T-helper 1 cell (primary cell): ENCODE measurements around the gene SCN8A.
"Not testable (repeated sequence)": the region's sequence is repeated elsewhere in the genome, so short reads cannot be mapped to it uniquely, and the experiment has no call there.

Experiments
- DNase-seq, 5 donors: peaks; one replicate each; pipeline ENCODE4 v3.0.0-alpha.2; 2012 to 2020
- total RNA-seq, 4 donors: gene quantifications; one replicate each; lab custom pipeline; 2026; lab: John Stamatoyannopoulos, UW

SCN8A gene
- 0.54 to 2.1 (median 1.8) reads per million in 4 donors for total RNA-seq

- DNase-seq, result peak in 4 of 5 donors; percentile 19 to 53 (median 27)
Measured at GRCh38 chr12:51591016-51591901, at the start of gene SCN8A. SCN8A (plus strand) TSS chr12:51591233; CDS start chr12:51662818, 71,585 bp downstream.

DNA sequence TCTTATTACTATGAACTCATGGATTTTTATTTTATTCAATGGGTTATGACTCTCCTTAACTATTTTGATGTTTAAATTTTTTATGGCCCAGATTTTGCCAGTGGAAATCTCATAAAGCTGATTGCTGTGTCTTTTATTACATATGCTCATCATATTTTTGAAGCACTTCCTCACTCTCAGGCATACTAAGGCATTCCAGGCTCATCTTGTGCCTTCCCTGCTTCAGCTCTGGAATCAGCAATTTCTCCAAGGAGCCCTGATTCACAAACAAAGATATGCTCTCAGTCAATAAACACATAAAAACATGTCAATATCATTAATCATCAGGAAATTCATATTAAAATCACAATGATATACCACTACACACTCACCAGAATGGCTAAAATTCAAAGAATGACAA is 44.9 kb upstream of the SCN8A start:
- no peak for DNase-seq

DNA sequence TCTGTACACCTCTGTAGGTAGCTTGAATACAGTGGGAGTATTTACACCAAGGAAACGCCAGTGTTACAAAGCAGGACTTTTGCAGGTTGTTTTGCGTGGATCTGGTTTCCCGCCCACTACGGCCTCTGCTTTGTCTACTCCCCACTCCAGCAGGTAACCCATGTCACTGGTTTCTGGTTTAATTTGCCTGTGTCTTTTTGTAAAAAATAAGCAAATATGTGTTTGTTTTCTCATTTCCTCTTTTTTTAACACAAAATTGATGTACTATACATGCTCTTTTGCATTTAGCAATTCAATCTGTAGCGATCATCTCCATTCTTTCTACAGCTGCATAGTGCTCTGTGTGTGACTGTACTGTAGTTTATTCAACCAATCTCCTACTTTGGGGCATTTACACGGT is 43.4 kb upstream of the SCN8A start:
- DNase-seq, result no peak

DNA sequence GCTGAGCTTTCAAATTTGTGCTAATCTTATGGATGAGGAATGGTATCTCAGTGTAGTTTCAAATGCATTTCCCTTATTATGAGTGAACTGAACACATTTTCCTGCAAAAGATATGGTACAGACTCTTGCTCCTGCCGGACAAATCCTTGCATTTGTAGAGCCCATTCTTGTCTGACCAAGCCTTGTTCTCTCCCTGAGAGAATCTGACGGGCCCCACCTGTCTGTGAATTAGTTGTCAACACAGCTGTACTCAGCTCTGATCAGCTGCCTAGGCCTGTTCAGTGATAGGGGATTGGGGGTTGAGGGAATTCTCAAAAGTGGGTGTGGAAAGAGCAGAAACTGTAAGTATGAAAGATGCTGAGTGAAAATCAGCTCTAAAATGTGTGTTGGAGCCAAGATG is 42.8 kb upstream of the SCN8A start:
- no peak for DNase-seq

DNA sequence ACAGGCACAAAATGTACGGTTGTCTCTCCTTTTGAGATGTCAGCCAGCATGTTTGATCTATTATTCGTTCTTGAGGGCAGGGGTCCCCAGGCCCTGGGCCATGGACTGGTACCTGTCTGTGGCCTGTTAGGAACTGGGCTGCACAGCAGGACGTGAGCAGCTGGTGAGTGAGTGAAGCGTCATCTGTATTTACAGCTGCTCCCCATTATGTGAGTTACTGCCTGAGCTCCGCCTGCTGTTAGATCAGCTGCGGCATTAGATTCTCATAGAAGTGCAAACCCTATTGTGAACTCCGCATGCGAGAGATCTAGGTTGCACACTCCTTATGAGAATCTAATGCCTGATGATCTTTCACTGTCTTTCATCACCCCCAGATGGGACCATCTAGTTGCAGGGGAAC is 41.4 kb upstream of the SCN8A start:
- DNase-seq, result no peak

GRCh38 chr12:51568271-51569032 is 22.6 kb upstream of the SCN8A start:
- DNase-seq, result not testable (repeated sequence)

DNA sequence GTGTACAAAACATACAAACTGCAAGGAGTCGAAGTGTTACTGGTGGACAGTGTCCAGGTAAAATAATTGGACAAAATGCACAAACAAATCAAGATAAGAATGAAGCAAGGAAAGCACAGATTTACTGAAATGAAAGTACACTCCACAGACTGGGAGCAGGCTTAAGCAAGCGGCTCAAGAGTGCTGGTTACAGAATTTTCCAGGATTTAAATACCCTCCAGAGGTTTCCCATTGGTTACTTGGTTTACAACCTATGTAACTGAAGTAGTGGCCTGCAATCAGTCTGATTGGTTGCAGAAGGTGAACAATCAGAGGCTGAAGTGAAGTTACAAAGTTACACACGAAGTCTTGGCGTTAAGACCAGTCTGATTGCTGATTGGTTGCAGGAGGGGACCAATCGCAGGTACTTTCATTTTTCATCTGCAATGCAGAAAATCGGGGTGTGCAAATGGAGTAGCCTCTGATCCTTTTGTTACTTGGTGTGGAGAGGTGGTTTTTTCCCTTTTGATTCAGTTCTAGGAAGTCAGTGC is 11.6 kb upstream of the SCN8A start:
- DNase-seq, result no peak

DNA sequence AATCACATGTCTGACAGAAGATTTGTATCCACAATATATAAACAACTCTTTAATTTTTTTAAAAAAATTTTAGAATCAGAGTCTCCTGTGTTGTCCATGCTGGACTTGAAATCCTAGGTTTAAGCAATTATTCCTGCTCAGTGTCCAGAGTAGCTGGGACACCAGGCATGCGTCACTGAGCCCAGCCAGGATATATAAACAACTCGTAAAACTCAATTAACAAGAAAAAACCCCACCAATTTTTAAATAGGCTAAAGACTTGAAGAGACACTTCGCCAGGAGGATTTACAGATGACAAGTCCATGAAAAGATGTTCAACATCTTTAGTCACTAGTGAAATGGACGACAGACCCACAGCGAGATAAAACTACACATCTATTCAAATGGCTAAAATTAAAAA is 2.0 kb upstream of the SCN8A start:
- DNase-seq, result no peak

DNA sequence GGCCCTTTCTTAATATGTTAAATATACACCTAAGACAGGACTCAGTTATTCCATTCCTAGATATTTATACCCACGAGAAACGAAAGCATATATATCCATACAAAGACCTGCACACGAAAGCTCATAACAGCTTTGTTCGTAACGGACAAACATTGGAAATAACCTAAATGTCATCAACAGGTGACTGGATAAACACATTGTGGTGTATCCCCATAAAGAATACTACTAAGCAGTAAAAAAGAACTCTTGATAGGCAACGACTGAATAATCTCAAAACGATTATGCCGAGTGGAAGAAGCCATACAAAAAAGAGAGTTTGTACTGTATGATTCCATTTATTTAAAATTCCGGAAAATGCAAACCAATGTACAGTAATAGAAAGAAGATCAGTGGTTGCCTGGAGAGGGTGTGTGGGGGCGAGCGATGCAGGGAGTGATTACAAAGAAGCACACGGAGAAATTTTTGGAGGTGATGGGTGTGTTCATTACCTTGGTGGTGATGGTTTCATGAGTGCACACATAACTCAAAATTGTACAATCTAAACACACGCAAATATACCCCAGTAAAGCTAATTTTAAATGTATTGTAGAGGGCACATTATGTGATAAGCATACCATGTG is 1.4 kb upstream of the SCN8A start:
- no peak for DNase-seq

DNA sequence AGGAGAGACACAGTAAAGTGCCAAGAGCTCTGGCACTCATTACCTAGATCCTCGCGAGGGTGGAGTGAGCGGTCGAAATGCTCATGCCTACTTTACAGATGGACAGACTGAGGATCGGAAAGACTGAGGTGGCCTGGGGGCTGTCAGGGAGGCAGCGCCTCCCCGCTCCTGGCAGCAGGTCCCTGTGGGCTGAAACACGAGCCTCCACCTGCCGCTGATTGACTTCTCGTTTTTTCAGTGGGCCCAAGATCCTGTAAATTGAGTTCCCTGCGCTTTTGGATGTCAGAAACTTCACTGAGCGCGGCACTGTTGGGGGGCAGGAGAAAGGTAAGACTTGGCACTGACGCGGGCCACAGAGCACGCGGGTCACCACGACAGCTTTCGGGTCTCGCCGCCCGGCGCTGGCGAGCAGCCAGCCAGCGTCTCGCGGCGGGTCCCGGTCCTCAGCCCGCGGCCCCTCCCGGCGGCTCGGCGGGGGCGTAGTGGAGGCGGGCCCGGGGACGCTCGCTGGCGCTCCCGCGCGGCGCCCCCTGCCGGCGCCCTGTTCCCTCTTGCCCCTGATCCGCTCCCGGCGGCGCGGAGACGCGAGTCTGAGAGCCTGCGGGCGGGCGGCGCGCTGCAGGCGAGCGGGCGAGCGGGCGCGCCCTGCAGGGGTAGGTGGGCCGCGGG is 552 bp upstream of the SCN8A start:
- DNase-seq, result peak; percentile 39 to 71 (median 54)

- peak in 1 of 5 donors; percentile 1 for DNase-seq
Measured at GRCh38 chr12:51592034-51592705, 1.1 kb downstream of the SCN8A start.

DNA sequence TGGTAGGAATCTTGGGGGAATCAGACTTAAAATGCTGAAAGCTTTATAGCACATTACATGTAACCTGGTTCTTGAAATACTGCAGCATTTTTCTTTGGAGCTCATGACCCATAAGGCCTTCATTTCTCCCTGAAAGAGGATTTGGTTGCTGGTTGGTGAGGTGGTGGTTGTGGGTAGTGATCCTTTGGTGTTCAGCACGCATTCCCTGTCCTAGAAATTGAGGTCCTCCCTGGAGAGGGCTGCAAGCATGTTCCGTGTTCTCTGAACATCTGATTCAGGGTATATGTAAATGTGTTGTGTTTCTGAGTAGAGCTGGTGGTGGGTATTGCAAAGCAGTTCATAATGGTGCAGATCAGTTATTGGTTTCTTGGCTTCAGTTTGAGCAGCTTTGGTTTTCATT is 2.0 kb downstream of the SCN8A start:
- DNase-seq, result no peak

DNA sequence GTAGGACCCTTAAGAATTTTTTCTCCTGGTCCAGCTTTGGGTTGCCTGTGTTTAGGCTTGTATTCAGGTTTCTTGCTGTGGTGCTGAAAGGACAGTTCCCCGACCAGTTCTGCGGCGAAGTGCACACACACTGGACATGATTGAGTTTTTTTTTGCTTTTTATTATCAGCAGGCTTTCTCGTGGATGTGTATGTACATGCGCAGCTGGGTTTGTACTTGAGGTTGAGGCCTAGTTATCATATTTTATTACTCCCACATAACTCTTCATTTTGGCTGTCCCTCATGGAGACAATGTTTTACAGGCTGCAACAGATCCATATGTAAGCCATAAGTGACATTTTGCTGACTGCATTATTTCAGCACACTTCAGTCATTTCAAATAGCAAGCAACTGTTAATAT is 2.5 kb downstream of the SCN8A start:
- DNase-seq, result peak in 2 of 5 donors; percentile 6 to 25

DNA sequence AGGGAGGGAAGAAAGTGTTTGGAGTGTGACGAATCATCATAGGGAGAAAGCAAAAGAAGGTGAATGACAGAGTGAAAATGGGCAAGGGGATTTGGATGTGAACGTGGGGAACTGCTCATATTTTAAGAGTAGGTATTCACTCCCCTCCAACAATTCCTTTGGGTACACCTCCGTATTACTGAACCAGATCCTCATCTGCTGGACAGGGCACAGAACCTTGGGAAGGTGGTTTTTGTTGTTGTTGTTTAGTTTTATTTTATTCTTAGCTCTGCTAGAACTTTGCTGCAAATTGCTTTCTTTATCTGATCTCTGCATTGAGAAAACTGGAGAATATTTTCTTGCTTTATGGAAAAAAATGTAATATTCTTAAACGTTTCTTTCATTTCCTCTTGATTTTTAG is 7.1 kb downstream of the SCN8A start:
- DNase-seq, result no peak

DNA sequence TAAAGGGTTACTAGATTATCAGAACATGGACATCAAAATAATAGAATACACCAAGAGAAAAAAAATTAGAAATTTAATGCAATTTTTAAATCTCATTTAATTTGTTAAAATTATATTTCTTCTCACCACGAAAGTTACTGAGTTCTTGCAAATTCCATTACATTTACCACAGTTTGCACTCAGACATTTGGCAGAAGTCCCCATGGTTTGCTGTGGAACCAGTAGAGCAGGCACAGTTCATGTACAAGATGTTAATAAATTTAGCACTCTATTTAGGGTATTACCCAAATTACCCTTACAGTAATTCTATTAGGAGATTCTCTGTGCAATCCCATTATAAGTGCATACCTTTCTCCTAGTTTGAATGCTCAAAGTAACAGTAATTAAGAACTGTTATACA is 9.7 kb downstream of the SCN8A start:
- no peak for DNase-seq

GRCh38 chr12:51601241-51601640 is 10.2 kb downstream of the SCN8A start:
- no peak for DNase-seq

DNA sequence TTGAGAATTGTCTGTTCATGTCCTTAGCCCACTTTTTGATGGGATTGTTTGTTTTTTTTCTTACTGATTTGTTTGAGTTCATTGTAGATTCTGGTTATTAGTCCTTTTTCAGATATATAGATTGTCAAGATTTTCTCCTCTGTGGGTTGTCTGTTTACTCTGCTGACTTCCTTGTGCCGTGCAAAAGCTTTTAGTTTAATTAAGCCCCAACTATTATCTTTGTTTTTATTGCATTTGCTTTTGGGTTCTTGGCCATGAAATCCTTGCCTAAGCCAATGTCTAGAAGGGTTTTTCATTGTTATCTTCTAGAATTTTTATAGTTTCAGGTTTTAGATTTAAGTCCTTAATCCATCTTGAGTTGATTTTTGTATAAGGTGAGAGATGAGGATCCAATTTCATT is 14.9 kb downstream of the SCN8A start:
- DNase-seq, result not testable (repeated sequence)

DNA sequence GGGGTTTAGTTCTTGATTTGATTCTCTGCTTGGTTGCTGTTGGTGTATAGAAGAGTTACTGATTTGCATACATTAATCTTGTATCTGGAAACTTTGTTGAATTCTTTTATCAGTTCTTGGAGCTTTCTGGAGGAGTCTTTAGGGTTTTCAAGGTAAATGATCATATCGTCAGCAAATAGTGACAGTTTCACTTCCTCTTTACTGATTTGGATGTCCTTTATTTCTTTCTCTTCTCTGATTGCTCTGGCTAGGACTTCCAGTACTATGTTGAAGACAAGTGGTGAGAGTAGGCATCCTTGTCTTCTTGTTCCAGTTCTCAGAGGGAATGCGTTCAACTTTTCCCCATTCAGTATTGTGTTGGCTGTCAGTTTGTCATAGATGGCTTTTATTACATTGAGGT is 16.2 kb downstream of the SCN8A start:
- not testable (repeated sequence) for DNase-seq

DNA sequence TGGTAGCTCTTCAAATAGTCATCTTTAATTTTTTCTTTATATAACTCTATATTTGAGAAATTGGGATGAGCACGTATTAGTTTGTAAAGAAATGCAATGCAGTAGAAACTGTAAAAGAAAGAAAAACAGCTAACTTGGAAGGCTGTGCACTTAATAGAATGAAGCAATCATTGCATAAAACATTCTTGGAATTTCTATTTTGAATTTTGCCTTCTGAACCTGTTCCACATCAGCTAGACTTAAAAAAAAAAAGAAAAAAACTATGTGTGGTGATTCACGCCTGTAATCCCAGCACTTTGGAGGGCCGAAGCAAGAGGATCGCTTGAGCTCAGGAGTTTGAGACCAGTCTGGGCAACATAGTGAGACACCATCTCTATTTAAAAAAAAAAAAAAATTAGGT is 29.4 kb downstream of the SCN8A start:
- no peak for DNase-seq

GRCh38 chr12:51621156-51621922 is 30.3 kb downstream of the SCN8A start:
- DNase-seq, result no peak

DNA sequence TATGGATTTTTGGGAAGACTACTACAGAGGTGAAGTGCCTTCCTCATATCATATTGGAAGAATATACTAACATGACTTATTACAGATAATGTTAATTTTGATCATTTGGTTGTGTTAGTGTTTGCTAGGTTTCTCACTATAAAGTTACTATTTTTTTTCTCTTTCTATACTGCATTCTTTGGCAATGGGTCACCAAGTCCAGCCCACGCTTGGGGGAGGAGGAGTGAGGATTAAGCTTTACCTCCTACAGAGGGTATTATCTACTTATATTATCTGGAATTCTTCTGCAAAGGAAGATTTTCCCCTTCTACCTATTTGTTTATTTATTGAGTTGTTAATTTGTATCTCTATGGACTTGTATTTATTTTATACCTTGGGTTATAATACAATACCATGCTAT is 31.5 kb downstream of the SCN8A start:
- DNase-seq, result no peak
